GM23248 (cell line): ENCODE results near the gene UPK3A. TPM values are rescaled to one million over a fixed set of nuclear protein-coding genes. Genes with fewer than 3 reads are reported as not detected.
"Not testable (repeated sequence)": the region's sequence is repeated elsewhere in the genome, so short reads cannot be mapped to it uniquely, and the experiment has no call there.

ENCODE experiments used
- DNase-seq: peaks from one replicate; pipeline ENCODE4 v3.0.0-alpha.2; 2015
- H2AFZ ChIP-seq: fragments of 200-600 bp; sonication (generic); 2 replicates; pipeline ENCODE4 v1.6.1; 2016; ENCODE audit warnings: antibody characterized with exemption
- H3F3A ChIP-seq: fragments of 200-600 bp; sonication (generic); 2 replicates; pipeline ENCODE4 v1.6.1; 2016; ENCODE audit warnings: mild to moderate bottlenecking, antibody characterized with exemption, mixed run types; ENCODE audit not compliant: insufficient read depth
- H3K27ac ChIP-seq: fragments of 200-600 bp; sonication (generic); 2 replicates; pipeline ENCODE4 v1.5.1; 2016; ENCODE audit warnings: mild to moderate bottlenecking
- H3K27me3 ChIP-seq: fragments of 200-600 bp; sonication (generic); replicated peaks from 2 replicates; pipeline ENCODE4 v1.6.1; 2016; ENCODE audit warnings: mild to moderate bottlenecking; ENCODE audit not compliant: insufficient read depth
- H3K36me3 ChIP-seq: fragments of 200-600 bp; sonication (generic); 2 replicates; pipeline ENCODE4 v1.6.1; 2016; ENCODE audit warnings: low read depth, mild to moderate bottlenecking
- H3K4me1 ChIP-seq: fragments of 200-600 bp; sonication (generic); 2 replicates; pipeline ENCODE4 v1.6.1; 2016; ENCODE audit warnings: mild to moderate bottlenecking; ENCODE audit not compliant: insufficient read depth
- H3K4me2 ChIP-seq: fragments of 200-600 bp; sonication (generic); one replicate; pipeline ENCODE4 v1.6.1; 2016; ENCODE audit warnings: mild to moderate bottlenecking; ENCODE audit not compliant: unreplicated experiment
- H3K4me3 ChIP-seq: fragments of 200-600 bp; sonication (generic); 2 replicates; pipeline ENCODE4 v1.5.1; 2016; ENCODE audit warnings: mild to moderate bottlenecking
- H3K79me2 ChIP-seq: fragments of 200-600 bp; sonication (generic); 2 replicates; pipeline ENCODE4 v1.6.1; 2016; ENCODE audit warnings: mild to moderate bottlenecking; ENCODE audit not compliant: insufficient read depth
- H3K9ac ChIP-seq: fragments of 200-600 bp; sonication (generic); 2 replicates; pipeline ENCODE4 v1.6.1; 2016; ENCODE audit warnings: mild to moderate bottlenecking
- H3K9me2 ChIP-seq: fragments of 200-600 bp; sonication (generic); 2 replicates; pipeline ENCODE4 v1.6.1; 2016; ENCODE audit warnings: mixed run types, mild to moderate bottlenecking, moderate library complexity; ENCODE audit not compliant: insufficient read depth
- H3K9me3 ChIP-seq: fragments of 200-600 bp; sonication (generic); one replicate; pipeline ENCODE4 v1.6.1; 2017; ENCODE audit warnings: low read depth
- H4K20me1 ChIP-seq: fragments of 200-600 bp; sonication (generic); 2 replicates; pipeline ENCODE4 v1.6.0; 2016; ENCODE audit not compliant: insufficient read depth
- EZH2 ChIP-seq: fragments of 200-600 bp; sonication (generic); IDR thresholded peaks from 2 replicates; pipeline ENCODE4 v1.6.1; 2018; ENCODE audit warnings: antibody characterized with exemption, mild to moderate bottlenecking; ENCODE audit not compliant: insufficient read depth, poor library complexity, severe bottlenecking
- EZH2phosphoT487 ChIP-seq: fragments of 200-600 bp; sonication (generic); IDR thresholded peaks from 2 replicates; pipeline ENCODE4 v1.6.1; 2018; ENCODE audit warnings: antibody characterized with exemption, moderate library complexity, mild to moderate bottlenecking, low read depth; ENCODE audit not compliant: insufficient read depth
- WGBS, 2 experiments: methylation state at CpG; one replicate each; pipeline ENCODE4 v1.1.6; 2015 to 2017; ENCODE audit warnings: low lambda C conversion rate in 2 of 2, low coverage in 1 of 2; ENCODE audit errors: missing lambda C conversion rate in 2 of 2; 5-methylcytosine and 5-hydroxymethylcytosine counted together
- in situ Hi-C: fragments of 300-500 bp; cut with MboI; formaldehyde crosslinking; loops from 2 replicates; pipeline ENCODE4 v1.15.0; 2020
- polyA plus RNA-seq: library from polyadenylated mRNA; unstranded; fragments of >200 nt; fragmentation: Nextera tagmentation; extraction: Ambion mirVana; gene quantifications from 2 replicates; pipeline ENCODE4 v1.2.1, GENCODE V29; 2016
- total RNA-seq: library from RNA; depleted of rRNA; stranded (reverse); fragments of >200 nt; shearing (Covaris generic); gene quantifications from 2 replicates; pipeline ENCODE4 v1.2.3, GENCODE V29; 2014

Gene UPK3A
- total and polyA plus RNA-seq, 2 experiments from 2014 or later = not detected

DNA sequence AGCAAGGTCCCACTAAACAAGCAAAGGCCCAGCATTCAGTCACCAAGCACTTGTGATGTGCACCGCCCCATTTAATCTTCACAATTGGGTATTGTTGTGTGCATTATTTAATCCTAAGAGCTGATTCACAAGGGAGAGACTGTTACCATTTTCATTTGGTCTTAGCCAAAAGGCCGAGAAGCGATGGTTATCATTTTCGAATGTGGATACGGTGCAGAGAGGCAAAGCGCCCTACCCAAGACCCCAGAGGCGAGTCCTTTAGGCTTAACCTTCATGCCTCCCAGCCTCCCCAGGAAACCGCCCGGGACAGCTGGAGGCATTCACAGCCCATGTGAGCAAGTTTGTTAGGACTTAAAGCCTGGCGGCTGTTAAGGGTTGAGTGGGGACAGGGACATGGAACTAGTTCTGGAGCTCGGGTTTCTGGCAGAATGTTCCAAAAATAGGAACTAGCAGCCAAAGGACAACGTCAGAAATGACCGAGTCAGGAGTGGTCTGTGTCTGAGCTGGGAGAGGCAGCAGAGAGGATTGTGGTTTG, 13.0 kb upstream of the UPK3A start:
- H3F3A ChIP-seq = no peaks in the 10 kb centered on the region; the same call in 1 of the 2 replicates
- H3K27me3 ChIP-seq = no peaks in the 10 kb centered on the region
- no peaks in the 10 kb centered on the region for H3K36me3 ChIP-seq
- H3K9me3 ChIP-seq = no peaks in the 10 kb centered on the region
- WGBS, 2 experiments = 13 to 17% methylated on average over 13 of the region's 13 CpGs
- in situ Hi-C loops = loop anchor here (10.0 kb wide), 1 partner anchor 283 kb away; no protein-coding TSS in a partner anchor
- H3K4me2 ChIP-seq = no peak overlapping the region
- no peaks in the 10 kb centered on the region for H3K79me2 ChIP-seq
- H4K20me1 ChIP-seq = no peaks in the 10 kb centered on the region
- no peak overlapping the region for H3K4me3 ChIP-seq
- H3K27ac ChIP-seq = no peak overlapping the region
- H2AFZ ChIP-seq = 0 out of 2 replicates have a peak overlapping the region, but pooled peaks have one; percentile 38
- no peaks in the 10 kb centered on the region for H3K4me1 ChIP-seq
- TF ChIP-seq EZH2 (no peak), EZH2phosphoT487 (no peak)
- peak; percentile 37 for DNase-seq
- H3K9me2 ChIP-seq = no peaks in the 10 kb centered on the region
- H3K9ac ChIP-seq = no peak overlapping the region

GRCh38 chr22:45272498-45272897, 12.3 kb upstream of the UPK3A start:
- H3K4me3 ChIP-seq = no peak overlapping the region
- TF ChIP-seq EZH2phosphoT487 (no peak), EZH2 (no peak)
- DNase-seq = no peak
- in situ Hi-C loops = loop anchor here (10.0 kb wide), 1 partner anchor 282 kb away; no protein-coding TSS in a partner anchor
- no peaks in the 10 kb centered on the region for H3K9me3 ChIP-seq
- no peak overlapping the region for H3K4me2 ChIP-seq
- H3F3A ChIP-seq = no peaks in the 10 kb centered on the region; the same call in 1 of the 2 replicates
- no peak overlapping the region for H3K27ac ChIP-seq
- no peaks in the 10 kb centered on the region for H3K9me2 ChIP-seq
- no peaks in the 10 kb centered on the region for H4K20me1 ChIP-seq
- WGBS, 2 experiments = 92 to 97% methylated on average over 7 of the region's 7 CpGs
- no peaks in the 10 kb centered on the region for H3K4me1 ChIP-seq
- no peaks in the 10 kb centered on the region for H3K27me3 ChIP-seq
- H3K36me3 ChIP-seq = no peaks in the 10 kb centered on the region
- H3K79me2 ChIP-seq = no peaks in the 10 kb centered on the region
- no peak overlapping the region for H2AFZ ChIP-seq
- no peak overlapping the region for H3K9ac ChIP-seq

- no peaks in the 10 kb centered on the region for H3K9me3 ChIP-seq
- H3K4me1 ChIP-seq = no peaks in the 10 kb centered on the region
- no peaks in the 10 kb centered on the region; the same call in 1 of the 2 replicates for H3F3A ChIP-seq
- TF ChIP-seq EZH2 = no peak
- no peak for TF ChIP-seq EZH2phosphoT487
- H3K27me3 ChIP-seq = no peaks in the 10 kb centered on the region
- H3K9ac ChIP-seq = no peak overlapping the region
- in situ Hi-C loops = loop anchor here (10.0 kb wide), 1 partner anchor 281 kb away; no protein-coding TSS in a partner anchor
- no peak overlapping the region for H2AFZ ChIP-seq
- WGBS, 2 experiments = 74 to 77% methylated on average over 14 to 15 of the region's 15 CpGs
- no peaks in the 10 kb centered on the region for H3K36me3 ChIP-seq
- no peaks in the 10 kb centered on the region for H4K20me1 ChIP-seq
- H3K9me2 ChIP-seq = no peaks in the 10 kb centered on the region
- no peak for DNase-seq
- H3K4me2 ChIP-seq = no peak overlapping the region
- no peak overlapping the region for H3K27ac ChIP-seq
- H3K79me2 ChIP-seq = no peaks in the 10 kb centered on the region
- no peak overlapping the region for H3K4me3 ChIP-seq
These were observed 11.2 kb upstream of the UPK3A start for GRCh38 chr22:45273452-45274075.

- DNase-seq = no peak
- no peaks in the 10 kb centered on the region for H3K79me2 ChIP-seq
- H3K27ac ChIP-seq = no peak overlapping the region
- no peak overlapping the region for H3K9ac ChIP-seq
- H3K9me2 ChIP-seq = no peaks in the 10 kb centered on the region
- H3K36me3 ChIP-seq = no peaks in the 10 kb centered on the region
- H3K27me3 ChIP-seq = no peaks in the 10 kb centered on the region
- H4K20me1 ChIP-seq = no peaks in the 10 kb centered on the region
- TF ChIP-seq EZH2phosphoT487 = no peak
- H3K9me3 ChIP-seq = no peaks in the 10 kb centered on the region
- H2AFZ ChIP-seq = no peak overlapping the region
- H3K4me1 ChIP-seq = peaks cover 5% of the 10 kb centered on the region
- WGBS, 2 experiments = 73 to 76% methylated on average over 11 to 12 of the region's 12 CpGs
- no peaks in the 10 kb centered on the region; the same call in 1 of the 2 replicates for H3F3A ChIP-seq
- H3K4me3 ChIP-seq = no peak overlapping the region
- in situ Hi-C loops = loop anchor here (10.0 kb wide), 1 partner anchor 278 kb away; no protein-coding TSS in a partner anchor
- H3K4me2 ChIP-seq = no peak overlapping the region
These were observed 8.1 kb upstream of the UPK3A start for GRCh38 chr22:45276507-45277105.

GRCh38 chr22:45277720-45278119, 7.0 kb upstream of the UPK3A start:
- H4K20me1 ChIP-seq, H3K9me2 ChIP-seq, H3K4me1 ChIP-seq, H3K36me3 ChIP-seq, H3K27ac ChIP-seq, DNase-seq, H3F3A ChIP-seq, H3K9ac ChIP-seq, H2AFZ ChIP-seq, H3K4me3 ChIP-seq, H3K9me3 ChIP-seq, H3K79me2 ChIP-seq, H3K4me2 ChIP-seq, H3K27me3 ChIP-seq: not testable (repeated sequence)
- in situ Hi-C loops = loop anchor here (10.0 kb wide), 1 partner anchor 277 kb away; no protein-coding TSS in a partner anchor
- WGBS, 2 experiments = 67 to 74% methylated on average over 7 of the region's 7 CpGs
